Peyer's patch (tissue), 4 donors: ENCODE data around the gene ITIH1. TPM values are rescaled to one million over a fixed set of nuclear protein-coding genes. Genes with fewer than 3 reads are reported as not detected.

Source experiments
- DNase-seq, 3 donors: peaks; one replicate each; pipeline ENCODE4 v3.0.0-alpha.2; 2017 to 2019
- H3K27ac ChIP-seq, 4 donors: fragments of 200-600 bp; sonication (generic); one replicate each; pipeline ENCODE4 v1.5.1; 2016 to 2019
- H3K27me3 ChIP-seq, 2 donors: fragments of 200-600 bp; sonication (generic); one replicate each; pipeline ENCODE4 v1.5.1; 2019
- H3K36me3 ChIP-seq, 3 donors: fragments of 200-600 bp; sonication (generic); one replicate each; pipeline ENCODE4 v1.5.1; 2016 to 2019
- H3K4me1 ChIP-seq, 4 donors: fragments of 200-600 bp; sonication (generic); one replicate each; pipeline ENCODE4 v1.5.1; 2016 to 2019
- H3K4me3 ChIP-seq, 4 donors: fragments of 200-600 bp; sonication (generic); 1 replicate in 3 of 4; 2 replicates in 1 of 4; pipeline ENCODE4 v1.5.1; 2016 to 2019; ENCODE audit warnings: mild to moderate bottlenecking in 1 of 4
- H3K9me3 ChIP-seq, 4 donors: fragments of 200-600 bp; sonication (generic); one replicate each; pipeline ENCODE4 v1.5.1; 2016 to 2019; ENCODE audit warnings: mild to moderate bottlenecking in 1 of 4
- POLR2A ChIP-seq, 2 donors: fragments of 450-650 bp; IDR thresholded peaks; one replicate each; pipeline ENCODE4 v1.5.1; 2017; ENCODE audit warnings: antibody characterized with exemption in 2 of 2, mild to moderate bottlenecking in 2 of 2, moderate library complexity in 2 of 2
- small RNA-seq, 2 donors: library from RNA; depleted of rRNA; stranded (forward); fragments of <200 nt; gene quantifications; one replicate each; pipeline ENCODE3, GENCODE V24; 2016
- total RNA-seq, 4 donors: library from RNA; depleted of rRNA; stranded (reverse); fragments of >200 nt; gene quantifications; one replicate each; pipeline ENCODE4 v1.1.0, GENCODE V29; 2016
- TF ChIP-seq, protein P1 (sequence below), 6 experiments: fragments of 450-650 bp in 4 of 6; fragments of 200-600 bp in 2 of 6; sonication (generic) in 1 of 6; IDR thresholded peaks; one replicate each; pipeline ENCODE4 v1.5.1; 2017 to 2019; ENCODE audit warnings: antibody characterized with exemption in 6 of 6, mild to moderate bottlenecking in 3 of 6, moderate library complexity in 1 of 6

The ITIH1 gene
- total RNA-seq, 4 donors from 2014 or later = not detected

DNA sequence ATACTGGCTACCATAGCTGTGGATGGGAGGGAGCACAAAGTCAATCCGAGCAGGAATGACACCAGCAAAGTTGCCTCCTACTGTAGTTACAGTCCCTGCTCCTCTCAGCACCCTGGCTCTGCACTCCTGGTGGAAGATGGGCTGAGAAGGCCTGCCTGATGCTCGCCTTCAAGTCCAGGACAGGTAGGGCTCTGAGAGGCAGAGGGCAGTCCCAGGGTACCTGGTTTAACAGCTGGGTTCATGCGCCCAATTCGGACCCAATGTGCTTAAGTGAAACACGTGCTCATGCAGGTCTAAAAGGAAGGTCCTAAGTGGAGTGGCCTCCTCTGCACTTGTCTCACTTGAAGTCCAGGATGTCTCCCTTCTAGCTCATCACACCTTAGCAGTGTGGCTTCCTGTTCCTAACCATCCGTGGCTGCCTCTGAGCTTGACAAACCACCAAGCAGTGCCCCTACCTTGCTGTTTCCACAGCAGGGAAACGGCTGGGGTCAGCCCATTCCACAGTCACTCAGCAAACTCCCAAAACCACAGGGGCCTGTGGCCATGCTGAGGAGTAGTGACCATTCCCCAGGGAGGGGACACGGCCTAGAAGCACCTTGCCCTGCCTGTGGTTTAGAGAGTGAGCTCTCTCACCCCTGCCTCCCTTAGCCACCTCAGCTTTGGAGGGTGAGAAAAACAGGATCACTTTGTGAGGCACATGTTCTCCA, 61.3 kb downstream of the ITIH1 start:
- H3K4me3 ChIP-seq = no peak overlapping the region
- H3K4me1 ChIP-seq = peaks cover 0 to 6% (median 0%) of the 10 kb centered on the region in 4 donors
- no peak overlapping the region for H3K27ac ChIP-seq
- H3K9me3 ChIP-seq = no peaks in the 10 kb centered on the region
- TF ChIP-seq, protein P1, sequence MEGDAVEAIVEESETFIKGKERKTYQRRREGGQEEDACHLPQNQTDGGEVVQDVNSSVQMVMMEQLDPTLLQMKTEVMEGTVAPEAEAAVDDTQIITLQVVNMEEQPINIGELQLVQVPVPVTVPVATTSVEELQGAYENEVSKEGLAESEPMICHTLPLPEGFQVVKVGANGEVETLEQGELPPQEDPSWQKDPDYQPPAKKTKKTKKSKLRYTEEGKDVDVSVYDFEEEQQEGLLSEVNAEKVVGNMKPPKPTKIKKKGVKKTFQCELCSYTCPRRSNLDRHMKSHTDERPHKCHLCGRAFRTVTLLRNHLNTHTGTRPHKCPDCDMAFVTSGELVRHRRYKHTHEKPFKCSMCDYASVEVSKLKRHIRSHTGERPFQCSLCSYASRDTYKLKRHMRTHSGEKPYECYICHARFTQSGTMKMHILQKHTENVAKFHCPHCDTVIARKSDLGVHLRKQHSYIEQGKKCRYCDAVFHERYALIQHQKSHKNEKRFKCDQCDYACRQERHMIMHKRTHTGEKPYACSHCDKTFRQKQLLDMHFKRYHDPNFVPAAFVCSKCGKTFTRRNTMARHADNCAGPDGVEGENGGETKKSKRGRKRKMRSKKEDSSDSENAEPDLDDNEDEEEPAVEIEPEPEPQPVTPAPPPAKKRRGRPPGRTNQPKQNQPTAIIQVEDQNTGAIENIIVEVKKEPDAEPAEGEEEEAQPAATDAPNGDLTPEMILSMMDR (IDR thresholded peaks at IDR 0.05) = no peak
- TF ChIP-seq POLR2A (IDR thresholded peaks at IDR 0.05) = no peak
- H3K27me3 ChIP-seq = no peaks in the 10 kb centered on the region
- peak in 2 of 3 donors; percentile 16 to 51 for DNase-seq
- H3K36me3 ChIP-seq = no peaks in the 10 kb centered on the region

DNA sequence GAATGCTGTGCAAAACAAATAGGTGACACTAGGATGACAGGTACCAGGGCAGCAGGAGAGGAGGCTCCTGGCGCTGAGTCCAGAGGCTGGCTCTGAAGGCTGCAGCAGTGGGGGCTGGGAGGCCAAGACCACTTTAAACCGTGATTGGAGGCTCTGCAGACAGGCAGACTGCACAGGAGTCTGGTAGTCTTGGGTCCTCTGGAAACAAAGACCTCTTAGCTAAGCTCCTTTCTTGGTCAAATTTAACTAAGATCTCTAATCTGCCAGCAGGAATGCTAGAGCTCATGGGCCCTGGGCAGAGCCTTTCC, 61.8 kb downstream of the ITIH1 start:
- H3K36me3 ChIP-seq = no peaks in the 10 kb centered on the region
- TF ChIP-seq, protein P1 (IDR thresholded peaks at IDR 0.05) = no peak
- no peak for TF ChIP-seq POLR2A (IDR thresholded peaks at IDR 0.05)
- H3K4me3 ChIP-seq = no peak overlapping the region
- no peak for DNase-seq
- no peak overlapping the region for H3K27ac ChIP-seq
- no peaks in the 10 kb centered on the region for H3K9me3 ChIP-seq
- no peaks in the 10 kb centered on the region for H3K27me3 ChIP-seq
- H3K4me1 ChIP-seq = peaks cover 0 to 8% (median 0%) of the 10 kb centered on the region in 4 donors

DNA sequence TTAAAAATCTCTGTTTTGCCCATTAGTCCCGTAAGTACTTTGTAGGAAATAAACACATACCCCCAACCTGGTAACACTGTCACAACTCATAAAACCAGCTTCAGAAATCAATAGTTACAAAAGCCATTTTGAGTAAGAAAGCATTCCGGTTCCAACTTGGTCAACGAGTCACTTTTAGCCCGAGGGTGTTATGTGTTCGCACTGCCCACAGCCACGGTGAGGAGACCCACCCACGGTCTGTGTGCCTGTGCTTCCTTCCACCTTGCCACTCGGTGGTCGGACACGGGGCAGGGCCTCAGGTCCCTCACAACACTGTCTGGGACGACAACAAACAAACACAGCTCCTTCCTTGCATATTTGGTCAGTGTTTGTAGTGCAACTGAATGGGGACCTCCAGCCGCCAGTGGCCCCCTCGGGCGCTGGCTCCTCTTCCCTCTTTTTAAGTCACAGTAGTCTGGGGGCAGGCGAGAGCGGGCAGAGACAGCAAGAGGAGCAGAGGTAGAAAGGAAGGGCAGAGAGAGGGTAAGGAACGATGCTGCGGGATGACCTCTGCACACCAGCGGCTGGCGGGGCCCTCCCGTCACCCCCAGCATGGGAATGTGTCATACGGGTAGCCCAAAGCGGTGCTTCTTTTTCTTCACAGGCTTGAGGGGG, 62.6 kb downstream of the ITIH1 start:
- DNase-seq = no peak
- TF ChIP-seq, protein P1 (IDR thresholded peaks at IDR 0.05) = no peak
- no peak for TF ChIP-seq POLR2A (IDR thresholded peaks at IDR 0.05)
- Histone ChIP-seq H3K27me3 (no peaks in the 10 kb centered on the region), H3K4me3 (no peak overlapping the region), H3K9me3 (no peaks in the 10 kb centered on the region), H3K4me1 (peaks cover 0 to 16% (median 0%) of the 10 kb centered on the region in 4 donors), H3K36me3 (no peaks in the 10 kb centered on the region), H3K27ac (no peak overlapping the region)

DNA sequence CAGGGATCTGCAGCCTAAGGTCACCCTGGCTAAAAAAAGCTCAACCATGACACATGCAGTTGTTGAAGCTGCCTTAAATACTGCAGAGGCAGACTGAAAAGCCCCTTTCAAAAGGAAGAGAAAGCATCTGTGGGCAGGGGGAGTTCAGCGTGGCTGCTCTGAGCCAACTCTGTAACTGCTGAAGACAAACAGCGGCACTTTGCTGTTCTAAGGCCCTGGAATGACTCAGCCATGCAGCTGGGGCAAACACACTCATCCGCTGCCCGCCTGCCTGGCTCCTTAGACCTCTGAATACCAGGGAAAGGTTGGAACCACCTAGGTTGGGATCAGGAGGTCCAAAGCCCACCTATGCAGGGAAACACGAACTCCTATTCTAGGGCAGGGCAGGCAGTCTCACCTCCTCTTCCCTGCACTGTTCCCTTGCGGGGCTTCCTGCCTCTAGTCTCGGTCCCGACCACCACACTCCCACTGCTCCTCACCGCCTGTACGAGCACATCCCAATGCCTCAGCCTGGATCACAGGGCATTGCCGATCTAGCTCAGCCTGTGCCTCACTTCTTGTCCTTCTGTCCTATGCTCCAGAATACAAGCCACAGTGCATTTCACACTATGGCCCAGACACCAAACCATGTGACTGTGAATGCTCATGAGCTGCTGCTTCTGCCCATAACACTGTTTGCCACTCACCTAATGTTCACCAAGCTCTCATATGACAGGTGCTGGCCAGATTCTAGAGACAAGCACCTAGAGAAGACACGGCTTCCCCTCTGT, 64.0 kb downstream of the ITIH1 start:
- TF ChIP-seq, protein P1 (IDR thresholded peaks at IDR 0.05) = no peak
- no peak for TF ChIP-seq POLR2A (IDR thresholded peaks at IDR 0.05)
- Histone ChIP-seq H3K9me3 (no peaks in the 10 kb centered on the region), H3K27me3 (no peaks in the 10 kb centered on the region), H3K27ac (no peak overlapping the region), H3K36me3 (no peaks in the 10 kb centered on the region), H3K4me3 (no peak overlapping the region), H3K4me1 (peaks cover 0 to 16% (median 0%) of the 10 kb centered on the region in 4 donors)
- DNase-seq = no peak

Small RNAs within 50 kb of the gene (small RNA-seq; reads per million reads assigned to genes)
- gene AC006254.2 = 0 reads per million in 2 donors
- 0 reads per million in 2 donors for gene MUSTN1

Other genes starting within 250 kb of the ITIH1 start
- 10 to 100 TPM in 3 of 4 donors, 1 to 10 TPM in 1; 5.1 to 17.3 (median 14.7) TPM for gene NT5DC2, start 243.7 kb upstream of the ITIH1 start, total RNA-seq
- 1 to 10 TPM; 1.7 to 7.7 (median 4.1) TPM for gene UQCC5, start 241.0 kb upstream of the ITIH1 start, total RNA-seq
- 100 to 1,000 TPM in 1 of 4 donors, 10 to 100 TPM in 3; 68.1 to 120 (median 82.1) TPM for gene PBRM1, start 91.7 kb upstream of the ITIH1 start, total RNA-seq
- 100 to 1,000 TPM in 1 of 4 donors, 10 to 100 TPM in 3; 21.5 to 249 (median 48.6) TPM for gene GNL3, start 91.6 kb upstream of the ITIH1 start, total RNA-seq
- 10 to 100 TPM; 25.6 to 31.2 (median 30.3) TPM for gene GLT8D1, start 71.8 kb upstream of the ITIH1 start, total RNA-seq
- 100 to 1,000 TPM in 1 of 4 donors, 10 to 100 TPM in 3; 33.8 to 123 (median 65.3) TPM for gene SPCS1, start 71.5 kb upstream of the ITIH1 start, total RNA-seq
- gene NEK4, start 6.7 kb upstream of the ITIH1 start, total RNA-seq = 10 to 100 TPM; 16.5 to 39.6 (median 20.6) TPM
- gene ITIH3, start 17.2 kb downstream of the ITIH1 start, total RNA-seq = 1 to 10 TPM in 2 of 4 donors, not detected in 2; 3.6 to 4.1 TPM
- gene ITIH4, start 53.1 kb downstream of the ITIH1 start, total RNA-seq = 10 to 100 TPM in 1 of 4 donors, 1 to 10 TPM in 3; 1.1 to 19.8 (median 1.9) TPM
- gene MUSTN1, start 57.4 kb downstream of the ITIH1 start, total RNA-seq = 10 to 100 TPM in 2 of 4 donors, 1 to 10 TPM in 2; 2.3 to 28.9 (median 11.9) TPM
- gene STIMATE, start 119.9 kb downstream of the ITIH1 start, total RNA-seq = 10 to 100 TPM; 16.1 to 91.6 (median 17.0) TPM